Measurements from ENCODE around the gene CTPS1. TPM values are rescaled to one million over a fixed set of nuclear protein-coding genes. Genes with fewer than 3 reads are reported as not detected.
A peak's percentile ranks its signal among the peaks of the same experiment; 100 is the strongest.

CTPS1 gene
- total and polyA plus RNA-seq, 7 donors, result 1.8 to 99.0 (median 26.0) TPM

- no peaks in the 10 kb centered on the region for H3K9me3 ChIP-seq
- WGBS, 2 donors, result 64 to 77% methylated on average over 1 of the region's 1 CpG
- peak overlapping the region in 2 of 4 donors; percentile 76 for H3K4me3 ChIP-seq
- H3K36me3 ChIP-seq, result peaks cover 0 to 26% (median 15%) of the 10 kb centered on the region in 4 donors
- intact Hi-C loops (cut with DNase I), result loop anchor here (10.0 kb wide), 1 partner anchor 122 kb away; no protein-coding TSS in a partner anchor
- no peak for TF ChIP-seq POLR2A (IDR thresholded peaks at IDR 0.05)
- peak in 2 of 4 donors; percentile 10 to 41 for TF ChIP-seq POLR2AphosphoS5 (IDR thresholded peaks at IDR 0.05)
- peak in 1 of 4 donors; percentile 57 for TF ChIP-seq EP300 (IDR thresholded peaks at IDR 0.05)
- peaks cover 0 to 89% (median 76%) of the 10 kb centered on the region in 4 donors for H3K4me1 ChIP-seq
- no peaks in the 10 kb centered on the region for H3K27me3 ChIP-seq
- peak overlapping the region; percentile 93 to 98 (median 96) for H3K27ac ChIP-seq
- no peak for DNase-seq
Observed at GRCh38 chr1:40982721-40983120, 3.2 kb downstream of the CTPS1 start.

GRCh38 chr1:40983286-40983685 is 3.8 kb downstream of the CTPS1 start:
- TF ChIP-seq POLR2A (IDR thresholded peaks at IDR 0.05) (no peak), EP300 (IDR thresholded peaks at IDR 0.05) (no peak), POLR2AphosphoS5 (IDR thresholded peaks at IDR 0.05) (peak in 2 of 4 donors; percentile 38 to 40)
- intact Hi-C loops (cut with DNase I), result loop anchor here (10.0 kb wide), 1 partner anchor 122 kb away; no protein-coding TSS in a partner anchor
- peak overlapping the region in 1 of 4 donors; percentile 76 for H3K4me3 ChIP-seq
- H3K36me3 ChIP-seq, result peaks cover 0 to 31% (median 19%) of the 10 kb centered on the region in 4 donors
- DNase-seq, result no peak
- peaks cover 0 to 90% (median 81%) of the 10 kb centered on the region in 4 donors for H3K4me1 ChIP-seq
- H3K27ac ChIP-seq, result peak overlapping the region; percentile 93 to 98 (median 96)
- H3K27me3 ChIP-seq, result no peaks in the 10 kb centered on the region
- H3K9me3 ChIP-seq, result no peaks in the 10 kb centered on the region
- WGBS, 2 donors, result 90 to 97% methylated on average over 1 of the region's 1 CpG

- Histone ChIP-seq H3K4me1 (peaks cover 0 to 88% (median 79%) of the 10 kb centered on the region in 4 donors), H3K4me3 (no peak overlapping the region), H3K27me3 (no peaks in the 10 kb centered on the region), H3K36me3 (peaks cover 0 to 39% (median 25%) of the 10 kb centered on the region in 4 donors), H3K9me3 (no peaks in the 10 kb centered on the region), H3K27ac (peak overlapping the region; percentile 29 to 98 (median 96))
- DNase-seq, result no peak
- TF ChIP-seq EP300 (IDR thresholded peaks at IDR 0.05) (no peak), POLR2AphosphoS5 (IDR thresholded peaks at IDR 0.05) (no peak), POLR2A (IDR thresholded peaks at IDR 0.05) (no peak), CTCF (IDR thresholded peaks at IDR 0.05) (no peak)
- intact Hi-C loops (cut with DNase I), result loop anchor here (10.0 kb wide), 1 partner anchor 121 kb away; no protein-coding TSS in a partner anchor
- 88 to 92% methylated on average over 2 of the region's 2 CpGs for WGBS, 2 donors
Observed at GRCh38 chr1:40984066-40984465, 4.6 kb downstream of the CTPS1 start.

- peaks cover 0 to 44% (median 29%) of the 10 kb centered on the region in 4 donors for H3K36me3 ChIP-seq
- no peak overlapping the region for H3K4me3 ChIP-seq
- WGBS, 2 donors, result 95 to 97% methylated on average over 4 of the region's 4 CpGs
- H3K27me3 ChIP-seq, result no peaks in the 10 kb centered on the region
- intact Hi-C loops (cut with DNase I), result loop anchor here (10.0 kb wide), 1 partner anchor 120 kb away; no protein-coding TSS in a partner anchor
- H3K27ac ChIP-seq, result peak overlapping the region in 3 of 4 donors; percentile 93 to 98 (median 98)
- peaks cover 0 to 86% (median 78%) of the 10 kb centered on the region in 4 donors for H3K4me1 ChIP-seq
- no peaks in the 10 kb centered on the region for H3K9me3 ChIP-seq
- DNase-seq, result no peak
- TF ChIP-seq EP300 (IDR thresholded peaks at IDR 0.05) (no peak), POLR2A (IDR thresholded peaks at IDR 0.05) (no peak), POLR2AphosphoS5 (IDR thresholded peaks at IDR 0.05) (no peak), CTCF (IDR thresholded peaks at IDR 0.05) (no peak)
Observed at GRCh38 chr1:40984531-40984930, 5.0 kb downstream of the CTPS1 start.

GRCh38 chr1:40985161-40985560 is 5.7 kb downstream of the CTPS1 start:
- WGBS, 2 donors, result 70 to 85% methylated on average over 5 of the region's 5 CpGs
- Histone ChIP-seq H3K9me3 (no peaks in the 10 kb centered on the region), H3K4me3 (no peak overlapping the region), H3K36me3 (peaks cover 4 to 50% (median 32%) of the 10 kb centered on the region in 4 donors), H3K4me1 (peaks cover 0 to 85% (median 78%) of the 10 kb centered on the region in 4 donors), H3K27ac (peak overlapping the region in 3 of 4 donors; percentile 93 to 98 (median 98)), H3K27me3 (no peaks in the 10 kb centered on the region)
- no peak for TF ChIP-seq CTCF (IDR thresholded peaks at IDR 0.05)
- no peak for TF ChIP-seq POLR2AphosphoS5 (IDR thresholded peaks at IDR 0.05)
- no peak for TF ChIP-seq EP300 (IDR thresholded peaks at IDR 0.05)
- no peak for TF ChIP-seq POLR2A (IDR thresholded peaks at IDR 0.05)
- DNase-seq, result no peak
- intact Hi-C loops (cut with DNase I), result loop anchor here (10.0 kb wide), 1 partner anchor 120 kb away; no protein-coding TSS in a partner anchor
